ENCODE data around the gene MEGF10. TPM values are rescaled to one million over a fixed set of nuclear protein-coding genes. Genes with fewer than 3 reads are reported as not detected.

Gene MEGF10
- total RNA-seq, result 0.15 and 0.97 TPM in 2 replicates

DNA sequence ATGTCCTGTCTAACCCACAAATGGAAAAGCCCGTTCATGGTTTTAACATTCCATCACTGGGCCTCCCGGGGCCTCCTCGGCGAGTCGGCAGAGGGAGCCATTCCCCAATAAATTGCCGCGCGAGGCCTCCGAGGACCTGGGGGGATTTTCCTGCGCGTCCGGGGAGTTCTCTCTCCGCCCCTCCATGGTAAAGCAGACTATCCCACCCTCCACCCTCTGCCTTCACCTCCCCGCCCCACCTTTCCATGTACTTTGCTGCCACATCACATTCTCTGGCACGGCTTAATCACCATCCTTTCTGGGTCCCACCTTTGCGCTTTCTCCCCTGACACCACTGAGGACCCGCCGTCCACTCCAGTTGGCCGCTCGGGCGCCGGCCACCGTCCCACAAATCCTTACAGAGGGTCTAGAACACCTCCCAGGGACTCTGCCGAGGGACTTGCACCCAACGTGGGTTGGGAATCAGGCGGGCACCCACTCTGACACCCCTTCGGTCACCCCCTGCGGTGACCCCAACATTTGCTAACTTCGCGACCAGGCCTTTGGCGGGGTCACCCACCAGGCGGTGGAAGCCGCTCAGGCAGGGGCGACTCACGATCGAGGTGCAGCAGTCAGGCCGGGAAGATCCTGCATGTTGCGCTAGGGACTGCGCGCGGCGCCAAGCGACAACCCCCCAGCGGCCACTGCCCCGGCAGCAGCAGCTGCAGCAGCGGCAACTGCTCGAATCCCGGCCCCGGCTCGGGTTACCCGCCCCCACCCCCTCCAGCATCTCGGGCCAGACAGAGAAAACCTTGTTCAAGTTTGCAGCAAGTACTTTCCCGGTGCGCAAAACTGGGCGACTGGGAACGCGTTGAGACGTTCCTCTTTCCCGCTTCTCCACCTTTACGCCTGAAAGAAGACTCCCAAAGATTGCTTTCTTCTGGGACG is at the start of gene MEGF10:
Gene MEGF10, plus strand, starts transcription at position 778 of the 927 bp plus-strand sequence. CDS start 40,513 bp downstream, outside the sequence.

Other genes starting within 250 kb of the MEGF10 start
- 0.32 and 1.7 TPM in 2 replicates for gene C5orf63, start 217.3 kb upstream of the MEGF10 start, total RNA-seq
- 26.4 and 38.3 TPM in 2 replicates for gene PRRC1, start 226.8 kb downstream of the MEGF10 start, total RNA-seq

All from epithelial cell of umbilical artery (primary cell).